GM12872 (cell line): ENCODE data around the gene MVB12A.

Experiments used
- CTCF ChIP-seq: IDR thresholded peaks from 3 replicates; pipeline ENCODE4 v1.5.1; 2011; ENCODE audit warnings: low read depth, mild to moderate bottlenecking, low read length, moderate library complexity; ENCODE audit not compliant: insufficient read depth

MVB12A gene

DNA sequence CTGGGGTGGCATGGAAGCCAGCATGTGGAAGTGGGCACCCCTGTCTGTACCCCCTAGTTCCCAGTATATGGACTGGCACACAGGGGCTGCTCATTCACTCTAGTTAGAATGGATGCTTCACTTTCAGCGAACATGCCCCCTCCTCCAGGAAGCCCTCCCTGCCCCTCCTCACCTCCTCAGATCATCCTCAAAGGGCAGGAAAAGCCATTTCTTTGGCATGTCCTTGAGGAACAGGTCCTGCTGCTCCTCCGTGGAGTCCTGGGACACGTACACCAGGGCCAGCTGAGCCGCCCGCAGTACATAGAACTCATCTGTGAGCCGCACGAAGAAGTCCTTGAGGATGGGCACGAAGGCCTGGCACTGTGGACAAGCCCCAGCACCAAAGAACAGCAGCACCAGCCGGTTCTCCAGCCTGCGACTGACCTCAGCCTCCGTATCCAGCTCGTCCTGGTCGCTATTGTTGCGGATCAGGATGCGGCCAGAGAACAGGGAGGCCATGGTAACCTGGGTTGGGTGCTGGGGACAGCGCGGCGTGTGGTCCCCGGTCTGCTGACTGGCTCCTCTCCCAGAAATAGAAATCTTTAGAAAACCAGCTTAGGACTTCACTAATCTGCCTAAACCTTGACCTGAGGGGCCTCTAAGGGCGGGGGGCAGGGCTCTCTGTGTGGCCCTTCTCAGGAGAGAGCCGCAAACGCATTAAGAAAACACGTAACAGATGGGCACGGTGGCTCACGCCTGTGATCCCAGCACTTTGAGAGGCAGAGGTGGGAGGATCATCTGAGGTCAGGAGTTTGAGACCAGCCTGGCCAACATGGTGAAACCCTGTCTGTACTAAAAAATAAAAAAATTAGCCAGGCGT, 40.8 kb downstream of the MVB12A start, which contains the start of gene NXNL1:
TSS of gene NXNL1 (minus strand) at position 555 of the 859 bp plus-strand sequence. CDS start at position 498, 57 bp downstream.
- no peak for TF ChIP-seq CTCF

DNA sequence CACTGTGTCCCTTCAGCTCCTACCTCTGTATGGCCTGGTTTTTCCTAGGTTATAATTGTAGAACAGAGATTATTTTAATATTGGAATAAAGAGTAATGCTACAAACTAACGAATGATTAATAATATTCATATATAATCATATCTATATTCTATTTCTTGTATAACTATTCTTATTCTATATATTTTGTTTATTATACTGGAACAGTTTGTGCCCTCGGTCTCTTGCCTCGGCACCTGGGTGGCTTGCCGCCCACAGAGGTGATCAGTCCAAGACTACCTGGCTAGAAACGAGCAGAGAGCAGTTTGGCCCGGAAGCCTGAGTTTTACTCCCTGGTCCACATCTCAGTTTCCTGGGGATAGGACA, 46.6 kb downstream of the MVB12A start:
- TF ChIP-seq CTCF = no peak

DNA sequence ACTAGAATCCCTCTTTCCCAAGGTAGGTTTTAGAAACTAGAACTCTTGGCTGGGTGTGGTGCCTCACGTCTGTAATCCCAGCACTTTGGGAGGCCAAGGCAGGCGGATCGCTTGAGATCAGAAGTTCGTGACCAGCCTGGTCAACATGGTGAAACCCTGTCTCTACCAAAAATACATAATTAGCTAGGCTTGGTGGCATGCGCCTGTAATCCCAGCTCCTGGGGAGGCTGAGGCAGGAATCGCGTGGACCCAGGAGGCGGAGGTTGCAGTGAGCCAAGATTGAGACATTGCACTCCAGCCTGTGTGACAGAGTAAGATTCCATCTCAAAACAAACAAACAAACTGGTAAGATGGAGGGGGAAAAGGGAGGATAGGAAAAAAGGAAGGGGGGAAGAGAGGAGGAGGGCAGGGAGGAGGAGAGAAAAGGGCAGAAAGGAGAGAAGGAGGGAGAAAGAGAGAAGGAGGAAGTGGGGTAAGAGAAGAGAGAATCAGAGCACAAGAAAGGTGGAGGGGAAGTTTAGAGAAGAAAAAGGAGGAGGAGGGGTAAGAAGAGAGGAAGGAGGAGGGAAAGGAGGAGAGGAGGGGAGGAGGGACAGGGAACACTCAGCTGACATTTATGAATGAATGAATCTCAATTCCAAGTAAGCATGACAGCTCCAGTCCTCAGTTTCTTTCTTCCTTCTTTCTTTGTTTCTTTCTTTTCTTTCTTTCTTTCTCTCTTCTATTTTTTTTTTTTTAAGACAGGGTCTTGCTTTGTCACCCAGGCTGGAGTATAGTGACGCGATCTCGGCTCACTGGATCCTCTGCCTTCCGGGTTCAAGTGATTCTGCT, 47.8 kb downstream of the MVB12A start:
- no peak for TF ChIP-seq CTCF

- no peak for TF ChIP-seq CTCF
These were observed 48.6 kb downstream of the MVB12A start for GRCh38 chr19:17468302-17469091.

DNA sequence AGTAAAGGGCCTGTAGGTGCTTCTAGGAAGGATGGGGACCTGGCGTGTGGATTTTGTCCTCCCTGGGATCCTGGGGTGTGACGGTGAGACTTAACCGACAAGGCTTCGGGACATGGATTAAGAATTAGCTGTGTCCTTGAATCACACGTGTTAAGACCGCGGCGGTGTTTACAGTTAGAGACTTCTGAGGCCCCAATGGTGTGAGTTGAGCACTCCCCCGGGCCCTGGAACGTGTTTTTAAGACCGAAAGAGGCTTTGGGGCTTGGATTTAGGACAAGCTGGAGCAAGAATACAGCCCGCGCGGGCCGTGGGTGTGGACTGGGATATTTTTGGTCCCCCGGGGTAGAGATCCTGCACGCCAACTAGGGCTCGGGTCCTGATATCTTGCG, 49.2 kb downstream of the MVB12A start:
- no peak for TF ChIP-seq CTCF

GRCh38 chr19:17469481-17470067, 49.7 kb downstream of the MVB12A start:
- TF ChIP-seq CTCF = no peak
